ENCODE results near the gene LINGO4.
"Not testable (repeated sequence)": the region's sequence is repeated elsewhere in the genome, so short reads cannot be mapped to it uniquely, and the experiment has no call there.

The LINGO4 gene

GRCh38 chr1:151782026-151782425, 23.2 kb downstream of the LINGO4 start:
- DNase-seq (ENCODE audit: low read depth), result not testable (repeated sequence)

- DNase-seq (ENCODE audit: low read depth), result not testable (repeated sequence)
Measured at GRCh38 chr1:151780736-151781135, 24.5 kb downstream of the LINGO4 start.

DNA sequence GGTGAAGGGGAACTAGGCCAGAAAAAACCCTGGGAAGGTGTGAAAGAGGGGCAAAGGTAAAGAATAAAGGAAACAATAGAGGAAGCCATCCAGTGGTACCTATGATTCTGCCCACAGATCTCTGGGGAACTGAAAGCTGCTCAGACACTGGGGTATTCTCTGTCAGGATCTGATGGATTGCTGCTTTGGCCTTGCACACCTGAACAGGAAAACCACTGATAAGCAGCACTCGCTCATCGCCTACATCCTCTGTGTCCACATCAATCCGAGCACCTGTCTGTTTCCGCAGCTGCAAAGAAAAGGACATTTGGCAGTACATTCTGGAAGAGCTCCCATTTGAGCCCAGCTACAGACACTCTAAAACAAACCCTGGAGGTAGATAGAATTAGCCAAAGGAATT, 25.4 kb downstream of the LINGO4 start:
- no peak for DNase-seq (ENCODE audit: low read depth)

- DNase-seq (ENCODE audit: low read depth), result no peak
Measured at GRCh38 chr1:151777317-151777716, 27.9 kb downstream of the LINGO4 start.

DNA sequence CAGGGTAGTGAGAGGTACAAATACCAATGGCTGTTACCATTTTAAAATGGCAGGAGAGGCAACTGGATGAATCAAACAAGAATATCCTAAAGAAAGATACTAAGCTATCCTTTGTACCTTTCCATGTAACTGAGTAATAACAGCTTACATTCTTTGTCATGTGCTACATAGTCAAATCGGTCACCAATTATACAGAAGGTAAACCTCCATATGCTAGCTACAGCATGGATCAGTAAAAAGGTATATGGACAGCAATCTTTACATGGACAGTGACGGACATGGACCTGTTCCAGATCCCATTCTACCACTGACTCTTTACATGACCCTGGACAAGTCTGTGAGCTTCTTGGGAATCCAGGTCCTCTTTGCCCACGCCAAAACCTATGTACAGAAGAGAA, 28.6 kb downstream of the LINGO4 start:
- DNase-seq (ENCODE audit: low read depth), result no peak

DNA sequence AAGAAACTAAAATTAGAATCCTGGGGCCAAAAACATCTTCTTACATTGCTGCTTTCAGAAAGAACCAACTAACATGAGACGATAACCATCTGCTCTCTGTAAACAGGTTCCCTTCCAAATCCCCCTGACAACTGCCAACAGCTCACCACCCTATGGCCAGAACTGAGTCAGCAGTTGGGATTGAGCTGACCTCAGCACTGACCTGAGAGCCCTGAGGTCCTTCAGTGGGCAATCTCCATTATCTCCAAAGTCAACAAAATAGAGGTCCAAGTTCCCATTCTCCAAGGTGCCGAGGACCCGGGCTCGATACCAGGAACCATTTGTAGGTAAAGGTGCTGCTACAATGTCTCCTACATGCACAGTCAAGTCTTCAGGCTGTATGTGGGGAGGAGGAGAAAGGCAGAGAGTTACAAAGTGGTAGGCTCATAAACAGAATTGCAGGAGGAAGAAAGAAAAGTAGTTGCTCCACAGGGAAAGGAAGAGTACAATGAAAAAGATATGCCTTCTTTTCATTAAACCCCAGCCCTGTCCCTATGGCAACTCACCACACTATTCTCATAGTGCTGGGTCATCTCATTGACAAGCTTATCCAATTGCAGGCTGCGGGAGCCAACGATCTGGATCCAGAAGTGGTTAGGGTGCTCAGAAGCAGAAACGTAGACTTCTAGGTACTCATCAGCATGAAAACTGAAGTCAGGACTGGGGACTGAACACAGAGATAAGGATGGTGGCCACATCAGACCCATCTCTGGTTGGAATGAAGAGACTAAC, 29.1 kb downstream of the LINGO4 start:
- DNase-seq (ENCODE audit: low read depth), result no peak

GRCh38 chr1:151774256-151774922, 30.8 kb downstream of the LINGO4 start:
- no peak for DNase-seq (ENCODE audit: low read depth)

DNA sequence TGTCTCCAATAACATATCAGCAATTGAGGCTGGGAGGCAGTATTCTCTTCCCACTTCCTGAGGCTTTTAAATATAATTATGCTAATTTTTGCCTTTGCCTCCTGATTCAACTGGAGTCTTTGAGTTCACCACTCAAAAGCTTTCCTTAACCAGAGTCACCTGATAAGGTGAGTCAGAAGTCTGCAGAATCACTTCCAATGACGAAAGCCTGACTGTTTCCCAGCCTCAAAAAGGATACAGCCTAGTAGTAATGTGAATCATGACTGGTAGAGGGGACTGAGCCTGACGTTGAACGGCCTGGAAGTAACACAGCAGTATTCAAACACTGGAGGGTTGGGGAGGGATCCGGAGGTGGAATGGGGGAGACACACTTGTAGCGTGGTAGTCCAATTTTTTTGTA, 31.5 kb downstream of the LINGO4 start:
- no peak for DNase-seq (ENCODE audit: low read depth)

DNA sequence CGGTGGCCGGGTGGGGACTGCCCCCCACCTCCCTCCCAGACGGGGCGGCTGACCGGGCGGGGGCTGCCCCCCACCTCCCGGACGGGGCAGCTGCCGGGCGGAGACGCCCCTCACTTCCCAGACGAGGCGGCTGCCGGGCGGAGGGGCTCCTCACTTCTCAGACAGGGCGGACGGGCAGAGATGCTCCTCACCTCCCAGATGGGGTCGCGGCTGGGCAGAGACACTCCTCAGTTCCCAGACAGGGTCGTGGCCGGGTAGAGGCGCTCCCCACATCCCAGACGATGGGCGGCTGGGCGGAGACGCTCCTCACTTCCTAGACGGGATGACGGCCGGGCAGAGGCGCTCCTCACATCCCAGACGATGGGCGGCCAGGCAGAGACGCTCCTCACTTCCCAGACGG, 35.9 kb downstream of the LINGO4 start:
- not testable (repeated sequence) for DNase-seq (ENCODE audit: low read depth)

GRCh38 chr1:151768351-151769066, 36.7 kb downstream of the LINGO4 start:
- not testable (repeated sequence) for DNase-seq (ENCODE audit: low read depth)

- DNase-seq (ENCODE audit: low read depth), result no peak
Measured at GRCh38 chr1:151763990-151764389, 41.2 kb downstream of the LINGO4 start.

DNA sequence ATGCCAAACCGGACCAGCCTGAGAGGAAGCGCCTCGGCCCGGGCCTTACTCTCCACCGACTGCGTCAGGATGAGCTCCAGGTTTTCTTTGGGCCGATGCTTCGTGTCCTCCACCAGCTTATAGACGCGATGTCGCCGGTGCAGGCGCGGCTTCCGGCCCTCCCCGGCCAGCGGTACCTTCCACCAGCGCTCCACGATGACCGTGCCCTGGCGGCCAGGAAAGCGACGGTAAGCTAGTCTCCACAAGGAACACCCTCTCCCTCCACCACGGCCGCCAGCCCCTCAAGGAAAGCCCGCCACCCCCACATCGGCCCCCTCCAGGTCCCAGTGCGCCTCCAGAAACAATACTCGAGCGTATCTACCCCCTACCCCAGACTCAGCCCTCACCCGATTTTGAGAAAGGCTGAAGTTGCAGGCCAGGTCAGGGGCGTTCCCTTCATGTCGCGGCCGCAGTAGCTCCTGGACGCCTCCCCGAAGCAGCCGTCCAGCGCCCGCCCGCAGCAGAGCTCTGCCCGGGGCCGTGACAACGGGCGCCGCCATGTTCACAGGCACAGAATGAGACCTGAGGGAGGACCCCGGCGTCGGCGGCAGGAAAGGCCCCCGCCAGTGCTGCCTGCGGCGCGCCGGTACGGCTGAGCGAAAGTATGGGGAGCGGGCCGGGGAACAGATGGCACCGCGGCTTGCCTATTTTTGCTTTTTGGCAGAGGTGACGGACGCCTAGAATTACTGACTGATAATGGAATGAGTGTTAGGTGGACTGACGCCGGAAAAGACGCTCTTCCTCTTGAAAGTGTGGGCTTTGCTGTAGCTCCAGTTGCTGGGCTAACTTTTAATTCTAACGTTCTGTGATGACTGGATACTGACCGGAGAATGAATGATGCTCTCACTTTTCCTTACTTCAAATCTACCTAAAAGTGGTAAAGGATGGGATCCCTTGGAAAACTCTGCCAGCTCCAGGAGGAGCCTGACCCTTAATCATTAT, 42.0 kb downstream of the LINGO4 start, which contains the start of gene MRPL9:
Gene MRPL9 (minus strand): TSS at position 556 of the 981 bp plus-strand sequence. CDS start 17 bp downstream, at position 539.
- DNase-seq (ENCODE audit: low read depth), result peak; percentile 76

DNA sequence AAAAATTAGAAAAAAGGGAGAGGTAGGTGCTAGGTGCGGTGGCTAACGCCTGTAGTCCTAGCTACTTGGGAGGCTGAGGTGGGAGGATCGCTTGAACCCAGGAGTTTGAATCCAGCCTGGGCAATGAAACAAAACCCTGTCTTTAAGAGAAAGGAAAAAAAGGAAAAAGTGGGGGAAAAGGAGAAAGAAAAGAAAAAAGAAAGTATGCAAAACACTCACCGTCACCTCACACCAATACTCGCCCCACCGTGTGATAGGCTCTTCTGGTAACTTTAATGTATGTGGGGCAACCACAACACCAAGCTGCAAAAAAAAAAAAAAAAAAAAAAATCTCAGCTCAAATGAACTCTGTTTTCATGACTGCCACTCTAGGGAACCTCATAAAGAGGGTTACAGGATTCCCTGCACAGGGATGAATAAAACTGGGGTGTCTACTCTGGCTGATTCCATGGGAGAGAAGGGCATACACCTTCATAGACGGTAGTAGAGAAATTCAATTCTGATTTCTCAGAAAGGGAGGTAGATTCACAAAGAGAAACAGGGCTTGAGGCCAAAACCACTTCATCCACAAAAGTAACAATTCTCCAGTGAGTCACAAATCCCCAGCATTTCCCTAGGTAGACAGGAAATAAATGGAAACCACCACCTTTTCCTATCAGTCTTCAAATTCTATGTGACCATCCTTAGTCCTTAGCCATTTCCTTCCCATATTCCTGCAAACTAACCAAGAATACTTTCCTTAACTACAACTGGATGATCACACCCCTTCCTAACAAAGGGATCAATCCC, 44.4 kb downstream of the LINGO4 start:
- no peak for DNase-seq (ENCODE audit: low read depth)

DNA sequence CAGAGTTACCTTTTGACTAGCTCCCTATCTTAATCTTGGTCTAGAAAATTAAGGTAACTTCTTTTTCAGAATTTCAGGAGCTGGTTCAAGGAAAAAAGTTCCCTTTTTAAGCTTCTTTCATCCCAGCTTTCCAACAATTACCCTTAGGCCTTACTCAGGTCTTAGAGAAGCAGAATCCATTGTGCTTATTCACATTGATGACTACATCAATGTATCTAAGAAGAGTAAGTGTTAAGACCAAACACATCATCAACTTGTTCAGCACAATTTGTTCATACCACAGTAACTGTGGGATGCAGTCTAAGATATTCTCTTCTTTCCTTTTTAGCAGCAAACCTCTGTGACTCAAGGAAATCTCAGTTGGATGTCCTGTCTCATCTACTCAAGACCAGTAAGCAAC, 46.0 kb downstream of the LINGO4 start:
- no peak for DNase-seq (ENCODE audit: low read depth)

GRCh38 chr1:151756291-151756690, 48.9 kb downstream of the LINGO4 start:
- DNase-seq (ENCODE audit: low read depth), result no peak

Measured in stimulated activated CD8-positive, alpha-beta memory T cell treated with anti-CD3 and anti-CD28 coated beads, Interleukin-12 subunit alpha, Interleukin-12 subunit beta, amount 100 ng/mL, for 1 hour (primary cell).